ENCODE measurements around the gene EDN1. TPM values are rescaled to one million over a fixed set of nuclear protein-coding genes. Genes with fewer than 3 reads are reported as not detected.
"Not testable (repeated sequence)": the region's sequence is repeated elsewhere in the genome, so short reads cannot be mapped to it uniquely, and the experiment has no call there.

Gene EDN1
- total RNA-seq, 1 donor from 2014 or later, result 326 TPM

- DNase-seq (ENCODE audit: low read depth, low spot score), result peak; percentile 92
Measured at GRCh38 chr6:12324099-12324498, 33.9 kb downstream of the EDN1 start.

GRCh38 chr6:12324748-12325147, 34.6 kb downstream of the EDN1 start:
- no peak for DNase-seq (ENCODE audit: low read depth, low spot score)

- DNase-seq (ENCODE audit: low read depth, low spot score), result no peak
Measured at GRCh38 chr6:12325872-12326271, 35.7 kb downstream of the EDN1 start.

DNA sequence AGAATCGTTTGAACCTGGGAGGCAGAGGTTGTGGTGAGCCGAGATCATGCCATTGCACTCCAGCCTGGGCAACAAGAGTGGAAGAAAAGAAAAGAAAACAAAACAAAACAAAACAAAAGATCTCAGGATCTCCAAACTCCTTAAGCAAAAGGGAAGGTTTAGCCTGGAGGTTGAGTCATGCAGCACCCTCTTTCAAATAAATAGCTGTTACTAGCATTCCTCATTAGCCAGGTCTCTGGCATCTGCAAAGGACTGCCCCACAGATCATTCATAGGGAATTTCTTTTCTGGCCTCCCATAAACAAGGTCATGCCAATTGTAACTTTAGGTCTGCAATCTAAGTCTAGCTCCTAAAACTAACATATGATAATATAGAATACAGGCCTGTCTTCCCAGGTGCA, 37.2 kb downstream of the EDN1 start:
- no peak for DNase-seq (ENCODE audit: low read depth, low spot score)

- DNase-seq (ENCODE audit: low read depth, low spot score), result no peak
Measured at GRCh38 chr6:12327988-12328387, 37.8 kb downstream of the EDN1 start.

DNA sequence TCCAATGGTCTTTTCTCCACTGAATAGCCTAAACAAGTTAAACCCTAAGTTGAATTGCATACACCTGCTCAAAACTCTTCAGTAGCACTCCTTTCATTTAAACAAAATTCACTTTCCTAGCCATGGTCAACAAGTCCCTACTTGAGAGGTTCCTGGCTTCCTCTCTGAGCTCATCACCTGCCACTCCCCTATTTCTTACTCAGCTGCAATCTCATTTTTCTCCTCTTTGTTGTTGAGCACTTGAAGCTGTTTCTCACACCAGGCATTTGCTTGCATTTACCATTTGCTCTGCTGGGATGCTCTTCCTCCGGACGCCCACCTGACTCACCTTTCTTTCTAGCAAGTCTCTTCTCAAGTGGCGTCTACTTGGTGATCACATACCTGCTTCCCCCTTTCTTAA, 38.5 kb downstream of the EDN1 start:
- no peak for DNase-seq (ENCODE audit: low read depth, low spot score)

GRCh38 chr6:12331474-12331873, 41.3 kb downstream of the EDN1 start:
- no peak for DNase-seq (ENCODE audit: low read depth, low spot score)

DNA sequence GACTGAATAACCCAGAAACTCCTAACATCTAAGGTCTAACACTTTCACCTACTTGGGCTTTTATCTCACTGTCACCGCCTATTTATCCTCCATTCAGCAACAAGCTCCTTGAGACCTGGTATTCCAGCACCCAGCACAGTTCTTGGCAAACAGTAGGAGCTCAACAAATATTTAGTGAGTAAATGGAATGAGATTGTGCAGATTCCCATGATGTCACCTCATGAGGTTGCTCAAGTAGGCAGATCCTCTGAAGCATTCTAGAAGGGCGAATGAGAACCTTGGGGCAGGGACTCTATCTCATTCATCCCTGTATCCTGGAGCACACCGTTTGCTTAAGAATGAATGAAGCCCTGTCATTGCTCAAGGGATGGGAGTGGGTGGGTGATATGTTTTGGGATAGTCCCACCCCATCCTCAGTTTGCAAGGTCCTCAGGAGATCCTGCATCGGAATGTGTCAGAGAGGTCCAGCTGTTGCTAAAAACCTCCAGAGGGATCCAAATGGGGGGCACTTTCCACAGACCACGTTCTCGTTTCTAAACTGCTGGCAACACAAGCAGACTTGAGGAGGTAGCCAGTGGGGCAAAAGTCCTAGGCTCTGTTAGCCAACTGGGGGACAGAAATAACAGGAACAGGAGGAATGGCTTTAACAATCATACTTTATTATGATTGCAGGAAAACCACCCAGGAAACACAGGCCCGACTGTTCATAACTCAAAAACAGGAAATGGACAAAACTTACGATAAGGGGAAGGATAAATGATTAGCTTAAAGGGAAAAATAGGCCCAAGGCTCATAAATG, 42.0 kb downstream of the EDN1 start:
- no peak for DNase-seq (ENCODE audit: low read depth, low spot score)

DNA sequence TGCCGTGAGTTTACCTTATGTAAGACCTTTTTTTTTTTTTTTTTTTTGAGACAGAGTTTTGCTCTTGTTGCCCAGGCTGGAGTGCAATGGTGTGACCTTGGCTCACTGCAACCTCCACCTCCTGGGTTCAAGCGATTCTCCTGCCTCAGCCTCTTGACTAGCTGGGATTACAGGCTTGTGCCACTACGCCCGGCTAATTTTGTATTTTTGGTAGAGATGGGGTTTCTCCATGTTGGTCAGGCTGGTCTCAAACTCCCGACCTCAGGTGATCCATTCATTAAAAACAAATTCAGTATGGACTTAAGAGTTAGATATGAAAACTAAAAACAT, 42.6 kb downstream of the EDN1 start:
- not testable (repeated sequence) for DNase-seq (ENCODE audit: low read depth, low spot score)

DNA sequence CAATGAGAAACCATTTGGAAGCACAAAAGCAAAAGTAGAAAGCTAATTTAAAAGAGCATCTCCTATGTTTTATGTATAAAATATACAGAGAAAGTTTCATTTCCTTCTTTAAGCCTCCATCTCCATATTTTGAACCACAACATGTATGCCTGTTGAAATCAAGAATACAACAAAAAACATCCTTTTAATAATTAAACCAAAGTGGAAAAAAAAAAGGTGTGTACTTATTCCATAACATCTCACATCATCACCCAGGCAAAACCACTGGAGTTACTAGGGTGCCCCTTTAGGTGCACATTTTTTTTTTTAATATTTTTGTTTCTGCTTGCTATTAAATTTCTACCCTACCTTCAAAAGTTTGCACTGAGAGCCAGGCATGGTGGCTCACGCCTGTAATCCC, 43.0 kb downstream of the EDN1 start:
- no peak for DNase-seq (ENCODE audit: low read depth, low spot score)

DNA sequence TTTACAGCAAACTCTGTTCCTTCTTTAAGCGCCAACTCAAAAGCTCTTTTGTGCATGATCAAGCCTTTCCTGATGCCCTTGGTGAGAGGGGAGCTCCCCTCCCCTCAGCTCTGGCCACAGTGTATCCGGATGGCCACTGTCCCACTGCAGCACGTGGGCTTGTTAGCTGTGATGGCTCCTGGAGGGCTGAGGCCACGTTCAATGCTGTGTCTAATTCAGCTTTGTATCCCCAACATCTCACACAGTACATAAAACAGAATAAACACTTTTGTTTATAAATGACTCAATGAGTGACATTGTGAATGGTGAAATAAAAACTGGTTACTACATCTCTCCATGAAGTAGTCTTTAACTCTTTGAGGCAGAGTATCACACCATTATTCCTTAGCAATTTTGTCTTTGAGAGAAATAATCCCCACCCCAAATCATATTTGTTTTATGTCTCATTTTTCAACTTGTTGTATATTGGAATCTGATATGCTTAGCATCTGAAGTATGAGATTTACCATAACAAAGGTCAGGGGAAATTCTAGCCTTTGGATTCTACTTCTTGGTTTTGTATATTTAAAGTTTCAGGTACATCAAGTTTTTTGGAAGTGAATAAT, 44.5 kb downstream of the EDN1 start:
- DNase-seq (ENCODE audit: low read depth, low spot score), result no peak

DNA sequence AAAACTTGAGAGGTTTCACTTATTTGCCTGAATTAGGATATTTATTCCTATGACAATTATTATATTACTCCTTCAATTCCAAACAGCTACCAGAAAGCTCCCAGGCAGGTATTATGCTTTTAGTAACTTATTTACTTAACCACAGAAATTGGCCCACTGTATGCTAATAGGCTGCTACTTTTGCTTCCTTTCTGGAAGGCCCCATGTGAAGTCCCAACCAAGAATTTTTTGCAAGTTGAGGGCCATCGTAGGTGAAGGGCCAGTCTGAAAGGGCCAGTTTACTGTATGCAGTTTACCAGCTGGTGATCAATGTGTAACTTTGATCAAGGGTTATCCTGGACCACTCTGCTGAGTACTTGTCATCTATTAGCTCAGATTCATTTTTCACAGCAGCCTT, 45.0 kb downstream of the EDN1 start:
- no peak for DNase-seq (ENCODE audit: low read depth, low spot score)

GRCh38 chr6:12335717-12336116, 45.6 kb downstream of the EDN1 start:
- DNase-seq (ENCODE audit: low read depth, low spot score), result no peak

- no peak for DNase-seq (ENCODE audit: low read depth, low spot score)
Measured at GRCh38 chr6:12336121-12336971, 46.2 kb downstream of the EDN1 start.

GRCh38 chr6:12339022-12339421, 48.9 kb downstream of the EDN1 start:
- DNase-seq (ENCODE audit: low read depth, low spot score), result no peak

GRCh38 chr6:12339808-12340487, 49.8 kb downstream of the EDN1 start:
- DNase-seq (ENCODE audit: low read depth, low spot score), result no peak

DNA sequence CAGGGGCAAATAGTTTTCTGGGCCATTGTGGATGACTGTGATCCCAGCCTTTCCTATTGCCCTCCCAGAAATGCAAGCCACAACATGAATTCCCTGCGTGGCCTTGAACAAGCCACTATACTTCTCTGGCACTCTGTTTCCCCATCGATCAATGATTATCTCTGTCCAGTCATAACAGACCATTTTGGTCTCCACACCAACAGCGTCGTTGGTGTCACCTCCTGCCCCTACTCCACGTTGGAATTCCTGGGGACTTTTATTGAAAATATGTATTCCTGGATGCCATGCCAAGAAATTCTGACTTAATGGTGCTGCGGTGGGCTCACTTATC, 50.3 kb downstream of the EDN1 start:
- no peak for DNase-seq (ENCODE audit: low read depth, low spot score)

DNA sequence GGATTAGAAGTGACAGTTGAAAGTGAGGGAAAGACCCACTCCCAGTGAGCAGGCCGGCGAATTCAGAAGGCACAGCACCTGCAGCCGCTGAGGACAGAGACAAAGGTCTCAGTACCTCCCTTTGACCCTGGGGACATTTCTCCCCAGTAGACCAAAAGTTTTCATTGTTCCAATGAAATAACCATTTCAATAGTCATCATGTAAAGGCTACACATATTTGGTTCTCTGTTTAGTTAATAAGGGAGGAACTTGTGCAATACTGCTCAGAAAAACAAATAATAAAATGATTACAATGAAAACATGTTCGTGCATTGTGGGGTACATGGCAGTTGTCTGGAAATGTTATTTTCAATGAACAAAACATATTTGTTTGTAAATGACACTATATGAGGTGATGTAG, 52.5 kb downstream of the EDN1 start:
- DNase-seq (ENCODE audit: low read depth, low spot score), result no peak

- DNase-seq (ENCODE audit: low read depth, low spot score), result no peak
Measured at GRCh38 chr6:12343122-12343439, 52.9 kb downstream of the EDN1 start.

GRCh38 chr6:12343440-12344162, 53.4 kb downstream of the EDN1 start:
- DNase-seq (ENCODE audit: low read depth, low spot score), result no peak

- no peak for DNase-seq (ENCODE audit: low read depth, low spot score)
Measured at GRCh38 chr6:12344296-12344695, 54.1 kb downstream of the EDN1 start.

Data from pulmonary artery endothelial cell (primary cell).